HG03064 (cell line): ENCODE measurements around the gene MSANTD1.

Experiments
- ATAC-seq: cut with Tn5 transposase; IDR thresholded peaks from one replicate; pipeline ENCODE4 v1.9.1; 2021; ENCODE audit warnings: low read depth; ENCODE audit not compliant: unreplicated experiment

MSANTD1 gene

DNA sequence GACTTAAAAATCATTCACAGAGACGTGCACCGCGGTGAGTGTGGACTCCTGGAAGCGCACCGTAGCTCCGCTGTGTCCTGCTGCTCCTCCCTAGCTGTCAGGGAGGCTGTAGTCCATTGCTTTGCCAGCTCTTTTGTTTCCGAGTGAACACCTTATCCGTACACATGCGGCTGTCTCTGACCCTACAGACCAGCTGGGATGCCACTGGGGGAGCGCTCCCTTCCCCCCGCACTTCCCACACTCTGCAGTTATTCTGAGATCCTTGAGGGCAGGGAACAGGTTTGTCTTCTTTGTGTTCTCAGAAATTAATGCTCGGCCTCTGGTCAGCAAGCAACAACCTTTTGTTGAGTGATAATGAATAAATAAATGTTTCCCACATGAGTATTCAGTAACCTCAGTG, 33.7 kb upstream of the MSANTD1 start:
- ATAC-seq, result no peak

DNA sequence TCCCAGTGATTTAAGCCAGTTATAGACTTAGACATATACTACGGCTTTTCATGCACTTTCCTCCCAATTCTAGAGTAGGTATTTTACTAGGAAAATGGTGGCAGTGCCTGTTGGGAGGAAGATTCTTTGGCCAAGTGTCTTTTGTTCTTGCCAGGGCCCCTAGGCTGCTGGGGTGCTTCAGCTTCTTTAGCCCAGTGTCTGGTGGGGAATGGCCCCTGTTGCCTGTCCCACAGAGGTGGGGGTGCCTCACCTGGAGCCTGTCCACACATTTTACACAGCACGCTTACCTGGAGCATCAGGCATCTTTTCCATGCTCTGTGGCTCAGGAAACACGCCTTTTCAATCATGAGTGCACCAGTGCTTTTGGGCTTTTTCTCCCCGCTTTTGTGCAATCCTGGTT, 33.2 kb upstream of the MSANTD1 start:
- ATAC-seq, result no peak

DNA sequence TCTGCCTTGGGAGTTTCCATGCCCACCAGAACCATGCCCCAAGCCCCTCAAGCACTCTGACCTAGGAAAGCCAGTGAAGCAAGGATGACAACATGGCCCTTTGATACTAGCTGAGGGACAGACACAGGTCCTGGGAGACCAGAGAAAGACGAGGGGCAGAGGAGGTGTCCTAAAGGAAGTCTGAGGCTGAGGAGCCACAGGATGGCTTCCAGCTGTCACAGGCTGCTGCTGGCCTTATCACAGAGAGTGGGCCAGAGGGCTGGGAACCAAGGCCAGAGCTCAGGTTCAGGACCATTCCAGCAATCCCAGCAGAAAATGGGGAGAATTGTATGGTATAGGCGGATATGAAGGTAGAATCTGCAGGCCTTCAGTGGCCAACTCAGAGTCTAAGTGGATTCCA, 31.7 kb upstream of the MSANTD1 start:
- ATAC-seq, result no peak

GRCh38 chr4:3217771-3218170, 31.2 kb upstream of the MSANTD1 start:
- no peak for ATAC-seq

GRCh38 chr4:3218824-3219760, 29.9 kb upstream of the MSANTD1 start:
- ATAC-seq, result no peak

DNA sequence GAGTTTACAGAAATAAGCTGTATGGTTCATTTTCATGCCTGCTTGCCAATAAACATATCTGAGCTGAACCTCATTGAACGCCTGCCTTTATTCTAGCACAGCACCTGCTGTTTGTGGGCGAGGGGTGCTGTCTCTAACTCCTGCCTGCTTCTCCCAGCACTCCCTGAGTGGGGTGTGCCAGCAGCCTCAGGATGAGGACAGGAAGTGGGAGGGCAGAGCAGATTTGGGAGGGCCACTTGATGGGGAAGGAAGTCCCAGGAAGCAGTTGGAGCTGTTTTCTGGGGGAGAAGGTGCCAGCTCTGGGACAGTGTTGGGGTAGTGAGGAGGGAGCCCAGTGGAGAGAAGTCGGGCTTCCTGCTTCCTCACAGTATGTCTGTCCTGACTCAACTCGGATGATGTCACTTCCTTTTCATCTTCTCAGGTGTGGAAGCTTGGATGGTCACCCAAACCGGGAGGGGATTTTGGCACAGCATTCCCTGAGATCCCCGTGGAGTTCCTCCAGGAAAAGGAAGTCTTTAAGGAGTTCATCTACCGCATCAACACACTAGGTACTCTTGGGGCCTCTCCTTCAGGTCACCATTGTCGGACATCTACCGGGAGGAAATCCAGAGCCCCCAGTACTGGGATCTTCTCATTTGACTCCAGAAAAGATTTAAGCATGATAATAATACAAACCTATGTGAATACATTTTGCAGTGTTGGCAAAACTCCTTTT, 29.0 kb upstream of the MSANTD1 start:
- no peak for ATAC-seq

DNA sequence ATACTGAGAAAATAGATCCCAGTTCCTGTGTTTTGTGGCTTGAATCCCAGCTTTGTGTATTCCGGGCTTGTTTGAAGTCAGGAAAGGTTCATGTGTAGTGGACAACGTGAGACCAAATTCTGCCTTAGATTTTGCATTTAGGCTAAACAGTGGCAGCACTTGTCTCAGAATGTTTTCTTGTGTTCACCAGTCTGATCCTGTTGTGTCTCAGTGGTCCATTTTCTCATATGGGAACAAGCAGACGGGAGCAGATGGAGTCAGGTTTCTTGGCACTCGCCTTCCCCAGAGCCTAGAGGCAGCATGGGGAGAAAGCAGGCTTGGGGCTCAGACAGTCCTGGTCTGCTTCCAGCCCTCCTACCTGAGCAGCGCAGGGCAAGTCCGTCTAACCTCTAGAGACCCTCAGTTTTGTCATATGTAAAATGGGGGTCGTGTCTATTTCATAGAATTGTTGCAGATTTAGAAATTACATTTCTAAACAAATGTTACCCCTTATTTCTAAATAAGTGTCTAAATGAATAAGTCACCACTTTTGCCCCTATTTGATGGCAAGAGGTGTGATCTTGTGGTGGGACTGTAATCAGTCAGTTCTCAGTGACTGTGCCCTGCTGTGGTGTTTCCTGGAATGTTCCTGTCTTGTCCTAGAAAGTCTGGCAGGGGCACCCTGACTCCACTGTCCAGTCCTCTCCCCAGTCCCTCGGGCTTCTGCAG, 28.3 kb upstream of the MSANTD1 start:
- ATAC-seq, result no peak

GRCh38 chr4:3221184-3221494, 27.8 kb upstream of the MSANTD1 start:
- no peak for ATAC-seq

DNA sequence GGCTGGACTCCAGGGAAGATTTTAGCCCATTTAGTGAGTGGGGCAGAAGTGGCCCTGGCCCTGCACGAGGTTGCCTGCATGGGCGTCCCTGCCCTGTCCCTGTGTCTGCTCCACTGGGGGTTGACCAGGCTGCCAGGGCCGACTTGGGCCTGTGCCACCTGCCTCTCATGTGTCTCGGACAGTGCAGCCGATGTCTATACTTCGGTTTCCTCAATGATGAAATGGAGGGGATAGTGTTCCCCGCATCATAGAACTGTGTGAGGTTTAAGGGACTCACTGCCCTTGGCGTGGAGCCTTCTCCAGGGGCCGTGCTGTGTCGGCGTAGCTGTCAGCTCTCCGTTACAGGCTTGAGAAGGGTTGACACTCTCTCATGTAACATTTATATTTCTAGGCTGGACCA, 27.0 kb upstream of the MSANTD1 start:
- ATAC-seq, result no peak

DNA sequence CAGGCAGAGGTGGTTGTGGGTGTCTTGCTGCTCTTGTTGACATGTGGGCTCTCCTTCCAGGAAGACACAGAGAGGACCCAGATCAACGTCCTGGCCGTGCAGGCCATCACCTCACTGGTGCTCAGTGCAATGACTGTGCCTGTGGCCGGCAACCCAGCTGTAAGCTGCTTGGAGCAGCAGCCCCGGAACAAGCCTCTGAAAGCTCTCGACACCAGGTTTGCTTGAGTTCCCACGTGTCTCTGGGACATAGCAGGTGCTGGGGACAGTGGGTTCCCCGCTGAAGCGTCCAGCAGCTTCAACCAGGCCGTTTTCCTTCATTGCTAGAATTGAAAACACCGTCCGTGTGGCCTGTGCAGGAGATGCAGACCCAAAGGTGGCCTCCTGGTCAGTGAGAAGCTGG, 25.6 kb upstream of the MSANTD1 start:
- no peak for ATAC-seq

DNA sequence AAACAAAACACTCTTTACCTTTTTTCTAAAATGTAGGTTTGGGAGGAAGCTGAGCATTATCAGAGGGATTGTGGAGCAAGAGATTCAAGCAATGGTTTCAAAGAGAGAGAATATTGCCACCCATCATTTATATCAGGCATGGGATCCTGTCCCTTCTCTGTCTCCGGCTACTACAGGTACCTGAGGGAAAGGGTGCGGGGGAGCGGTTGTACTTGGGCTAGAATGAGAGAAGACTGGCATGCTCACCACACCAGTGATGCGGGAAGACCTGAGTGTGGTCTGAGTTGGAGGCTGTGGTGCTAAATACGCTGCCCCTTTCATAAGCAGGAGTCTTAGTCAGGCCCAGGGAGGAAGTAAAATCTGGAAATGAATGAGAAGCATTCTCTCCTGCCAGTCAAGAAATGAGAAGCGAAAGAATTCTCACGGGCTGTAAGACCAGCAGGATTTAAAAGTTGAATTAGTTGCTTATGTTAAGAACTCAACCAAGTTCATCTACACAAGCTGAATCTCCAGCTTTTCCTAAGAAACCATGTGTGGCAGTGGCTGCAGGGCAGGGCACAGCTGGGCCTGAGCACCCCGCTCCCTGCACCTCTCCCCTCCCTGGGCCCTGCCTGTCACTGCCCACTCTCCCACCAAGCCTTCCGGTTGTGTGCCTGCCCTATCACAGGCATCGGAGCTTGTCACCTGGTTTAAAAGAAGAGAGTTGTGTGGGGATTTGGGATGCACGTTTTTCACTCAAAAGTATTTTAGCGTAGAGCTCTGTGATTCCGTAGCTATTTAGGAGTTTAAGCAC, 24.8 kb upstream of the MSANTD1 start:
- ATAC-seq, result no peak

- ATAC-seq, result no peak
These were observed 23.7 kb upstream of the MSANTD1 start for GRCh38 chr4:3225071-3225850.

DNA sequence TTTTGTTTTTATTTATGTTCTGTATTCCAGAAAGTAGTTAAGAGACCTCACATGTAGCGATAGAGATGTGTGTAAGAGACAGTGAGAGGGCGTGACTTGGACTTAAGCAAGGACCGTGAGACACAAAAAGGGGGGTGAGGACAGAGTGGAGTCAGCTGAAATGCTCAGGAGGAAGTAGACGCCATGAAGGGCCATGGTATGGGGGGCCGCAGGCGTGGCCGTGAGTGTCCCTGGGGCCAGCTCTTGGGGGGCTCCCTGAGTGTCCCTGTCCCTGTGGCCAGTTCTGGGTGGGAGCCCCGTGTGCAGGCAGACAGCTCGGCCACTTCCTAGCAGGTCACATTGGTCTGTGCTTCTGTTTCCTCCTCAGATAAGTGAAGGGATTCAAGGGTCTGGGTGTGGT, 23.0 kb upstream of the MSANTD1 start:
- ATAC-seq, result no peak

DNA sequence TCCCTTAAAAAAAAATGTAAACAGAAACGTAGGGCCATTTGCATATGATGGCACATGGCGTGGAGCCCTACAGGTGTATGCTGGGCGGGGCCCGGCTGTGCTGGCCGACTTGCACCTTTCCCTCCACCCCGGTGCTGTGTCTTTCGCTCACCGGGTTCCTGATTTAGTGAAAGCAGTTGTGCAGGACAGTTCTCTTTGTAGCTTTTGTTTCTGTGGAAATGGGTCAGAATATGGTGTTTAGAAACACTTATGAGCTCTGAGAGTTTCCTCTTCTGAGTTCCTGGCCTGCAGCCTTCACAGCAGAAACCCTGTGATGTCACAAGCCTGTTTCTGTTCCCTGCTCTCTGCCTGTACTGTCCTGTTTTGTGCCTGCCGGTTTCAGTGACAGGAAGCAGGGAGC, 22.5 kb upstream of the MSANTD1 start:
- ATAC-seq, result no peak

- ATAC-seq, result no peak
These were observed 22.0 kb upstream of the MSANTD1 start for GRCh38 chr4:3226944-3227343.

- ATAC-seq, result no peak
These were observed 20.9 kb upstream of the MSANTD1 start for GRCh38 chr4:3227878-3228675.

DNA sequence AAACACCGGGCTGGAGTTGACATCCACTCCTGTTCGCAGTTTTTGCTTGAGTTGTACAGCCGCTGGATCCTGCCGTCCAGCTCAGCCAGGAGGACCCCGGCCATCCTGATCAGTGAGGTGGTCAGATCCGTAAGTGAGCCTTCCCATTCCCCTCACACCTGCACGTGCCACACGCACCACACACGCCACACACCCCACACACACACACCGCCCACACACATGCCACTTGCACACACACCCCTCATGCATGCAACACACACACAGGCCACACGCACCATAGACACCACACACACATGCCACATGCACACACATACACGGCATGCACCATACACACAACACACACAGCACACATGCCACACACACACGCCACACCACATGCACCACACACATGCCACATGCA, 20.1 kb upstream of the MSANTD1 start:
- no peak for ATAC-seq

GRCh38 chr4:3229328-3229727, 19.6 kb upstream of the MSANTD1 start:
- ATAC-seq, result no peak

- ATAC-seq, result no peak
These were observed 19.0 kb upstream of the MSANTD1 start for GRCh38 chr4:3229964-3230363.
